DND-41 (cell line): ENCODE data around the gene IGFBP7.

Source experiments
- ATAC-seq: fragments of 200-7000 bp; cut with Tn5 transposase; 3 replicates; pipeline ENCODE4 v1.9.1; 2021; ENCODE audit warnings: low read depth; ENCODE audit not compliant: insufficient read depth
- DNase-seq: peaks from one replicate; pipeline ENCODE4 v3.0.0-alpha.2; 2020
- H2AFZ ChIP-seq: 2 replicates; pipeline ENCODE4 v1.6.0; 2012; ENCODE audit warnings: low read depth, low read length
- H3K27ac ChIP-seq: 2 replicates; pipeline ENCODE4 v1.5.1; 2012; ENCODE audit warnings: low read length, inconsistent platforms
- H3K27me3 ChIP-seq: fragments of 200-600 bp; sonication (generic); 2 replicates; pipeline ENCODE4 v1.6.0; 2012; ENCODE audit warnings: low read length, mild to moderate bottlenecking, inconsistent platforms; ENCODE audit not compliant: insufficient read depth, poor library complexity
- H3K36me3 ChIP-seq: 2 replicates; pipeline ENCODE4 v1.5.1; 2012; ENCODE audit warnings: low read length, inconsistent platforms; ENCODE audit not compliant: insufficient read depth
- H3K4me1 ChIP-seq: 2 replicates; pipeline ENCODE4 v1.5.1; 2012; ENCODE audit warnings: mild to moderate bottlenecking, low read length; ENCODE audit not compliant: insufficient read depth
- H3K4me2 ChIP-seq: 2 replicates; pipeline ENCODE4 v1.6.0; 2012; ENCODE audit warnings: mild to moderate bottlenecking, moderate library complexity, low read length, inconsistent platforms; ENCODE audit not compliant: insufficient read depth
- H3K4me3 ChIP-seq, 2 experiments: fragments of 200-600 bp in 1 of 2; shearing (Covaris generic) in 1 of 2; 2 replicates each; pipeline ENCODE4 v1.5.1; 2012 to 2016; ENCODE audit warnings: inconsistent platforms in 2 of 2, low read length in 2 of 2, mild to moderate bottlenecking in 2 of 2, low read depth in 1 of 2, moderate library complexity in 1 of 2
- H3K79me2 ChIP-seq: 2 replicates; pipeline ENCODE4 v1.6.0; 2012; ENCODE audit warnings: low read length, inconsistent platforms; ENCODE audit not compliant: insufficient read depth
- H3K9ac ChIP-seq: 2 replicates; pipeline ENCODE4 v1.6.0; 2012; ENCODE audit warnings: low read depth, mild to moderate bottlenecking, inconsistent platforms, low read length, moderate library complexity
- H3K9me3 ChIP-seq: 2 replicates; pipeline ENCODE4 v1.5.1; 2012; ENCODE audit warnings: low read length, moderate library complexity, mild to moderate bottlenecking, inconsistent platforms; ENCODE audit not compliant: insufficient read depth, severe bottlenecking
- H4K20me1 ChIP-seq: 2 replicates; pipeline ENCODE4 v1.6.0; 2012; ENCODE audit warnings: low read length; ENCODE audit not compliant: insufficient read depth
- EZH2 ChIP-seq: IDR thresholded peaks from 3 replicates; pipeline ENCODE4 v1.6.1; 2012; ENCODE audit warnings: borderline replicate concordance, low read depth, mild to moderate bottlenecking, moderate library complexity, low read length, inconsistent platforms; ENCODE audit not compliant: severe bottlenecking
- TF ChIP-seq, protein P1 (sequence below): IDR thresholded peaks from 2 replicates; pipeline ENCODE4 v1.5.1; 2012; ENCODE audit warnings: borderline replicate concordance, low read length, moderate library complexity, mild to moderate bottlenecking; ENCODE audit not compliant: poor library complexity, severe bottlenecking; ENCODE audit errors: extremely low read depth

Gene IGFBP7

GRCh38 chr4:57158221-57158620 is 48.0 kb upstream of the IGFBP7 start:
- no peaks in the 10 kb centered on the region for H4K20me1 ChIP-seq
- TF ChIP-seq, protein P1, sequence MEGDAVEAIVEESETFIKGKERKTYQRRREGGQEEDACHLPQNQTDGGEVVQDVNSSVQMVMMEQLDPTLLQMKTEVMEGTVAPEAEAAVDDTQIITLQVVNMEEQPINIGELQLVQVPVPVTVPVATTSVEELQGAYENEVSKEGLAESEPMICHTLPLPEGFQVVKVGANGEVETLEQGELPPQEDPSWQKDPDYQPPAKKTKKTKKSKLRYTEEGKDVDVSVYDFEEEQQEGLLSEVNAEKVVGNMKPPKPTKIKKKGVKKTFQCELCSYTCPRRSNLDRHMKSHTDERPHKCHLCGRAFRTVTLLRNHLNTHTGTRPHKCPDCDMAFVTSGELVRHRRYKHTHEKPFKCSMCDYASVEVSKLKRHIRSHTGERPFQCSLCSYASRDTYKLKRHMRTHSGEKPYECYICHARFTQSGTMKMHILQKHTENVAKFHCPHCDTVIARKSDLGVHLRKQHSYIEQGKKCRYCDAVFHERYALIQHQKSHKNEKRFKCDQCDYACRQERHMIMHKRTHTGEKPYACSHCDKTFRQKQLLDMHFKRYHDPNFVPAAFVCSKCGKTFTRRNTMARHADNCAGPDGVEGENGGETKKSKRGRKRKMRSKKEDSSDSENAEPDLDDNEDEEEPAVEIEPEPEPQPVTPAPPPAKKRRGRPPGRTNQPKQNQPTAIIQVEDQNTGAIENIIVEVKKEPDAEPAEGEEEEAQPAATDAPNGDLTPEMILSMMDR = no peak
- no peak for TF ChIP-seq EZH2
- no peak for DNase-seq

DNA sequence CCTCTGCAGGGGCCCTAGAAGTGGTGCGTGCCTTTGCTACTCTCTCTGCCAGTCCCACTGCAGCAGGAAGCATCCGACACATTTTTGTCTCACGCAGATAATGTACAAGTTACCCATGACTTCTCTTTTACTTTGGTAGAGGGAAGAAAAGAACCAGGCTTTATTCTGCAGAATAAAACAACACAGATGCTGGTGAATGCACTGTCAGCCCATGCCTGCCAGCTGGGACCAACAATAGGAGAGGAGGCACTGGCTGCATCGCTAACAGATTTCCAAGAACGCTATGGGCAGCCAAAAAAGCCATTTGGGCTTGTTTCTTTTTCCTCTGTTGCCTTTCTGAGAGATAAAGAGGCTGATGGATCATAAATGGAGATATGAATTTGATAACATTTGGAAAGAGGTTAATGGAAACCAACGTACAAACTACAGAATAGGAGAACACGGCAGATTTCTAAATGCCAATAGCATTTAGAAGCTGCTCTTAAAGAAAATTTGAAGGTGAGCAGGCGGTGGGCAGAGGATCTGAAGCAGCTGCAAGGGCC is 47.5 kb upstream of the IGFBP7 start:
- TF ChIP-seq, protein P1 = no peak
- no peak for TF ChIP-seq EZH2
- H3K27ac ChIP-seq = no peak overlapping the region

More at GRCh38 chr4:57158221-57158620, 48.0 kb upstream of the IGFBP7 start:
- peaks cover 9% of the 10 kb centered on the region for H3K27me3 ChIP-seq
- no peaks in the 10 kb centered on the region for H3K4me1 ChIP-seq
- no peak overlapping the region for H3K9ac ChIP-seq
- no peak overlapping the region for H3K4me2 ChIP-seq
- H2AFZ ChIP-seq = no peak overlapping the region
- H3K27ac ChIP-seq = no peak overlapping the region
- ATAC-seq = no peak
- no peaks in the 10 kb centered on the region for H3K9me3 ChIP-seq
- no peaks in the 10 kb centered on the region for H3K36me3 ChIP-seq
- H3K4me3 ChIP-seq = no peak overlapping the region
- no peaks in the 10 kb centered on the region for H3K79me2 ChIP-seq

GRCh38 chr4:57156242-57156990 is 46.2 kb upstream of the IGFBP7 start:
- no peak for DNase-seq
- no peak overlapping the region for H3K27ac ChIP-seq

More for the DNA sequence above, 47.5 kb upstream of the IGFBP7 start:
- Histone ChIP-seq H3K27me3 (peaks cover 11% of the 10 kb centered on the region), H3K4me3 (no peak overlapping the region), H2AFZ (no peak overlapping the region), H3K4me2 (no peak overlapping the region), H3K79me2 (no peaks in the 10 kb centered on the region), H3K9ac (no peak overlapping the region), H3K9me3 (no peaks in the 10 kb centered on the region), H3K4me1 (no peaks in the 10 kb centered on the region), H4K20me1 (no peaks in the 10 kb centered on the region), H3K36me3 (no peaks in the 10 kb centered on the region)
- DNase-seq = no peak
- no peak for ATAC-seq

More at GRCh38 chr4:57156242-57156990, 46.2 kb upstream of the IGFBP7 start:
- Histone ChIP-seq H2AFZ (no peak overlapping the region), H3K9me3 (no peaks in the 10 kb centered on the region), H3K4me3 (no peak overlapping the region), H3K4me1 (no peaks in the 10 kb centered on the region), H3K27me3 (peaks cover 11% of the 10 kb centered on the region), H3K9ac (no peak overlapping the region), H3K36me3 (no peaks in the 10 kb centered on the region), H4K20me1 (no peaks in the 10 kb centered on the region), H3K4me2 (no peak overlapping the region), H3K79me2 (no peaks in the 10 kb centered on the region)
- no peak for TF ChIP-seq EZH2
- TF ChIP-seq, protein P1 = no peak
- no peak for ATAC-seq
